SK-N-SH (cell line): ENCODE measurements around the gene PYGM. TPM values are rescaled to one million over a fixed set of nuclear protein-coding genes. Genes with fewer than 3 reads are reported as not detected.

Source experiments
- CTCF ChIA-PET: fragments of 300-600, 350-600 bp; formaldehyde crosslinking; extraction: SDS; loops from one replicate; lab custom pipeline; 2021; lab: Yijun Ruan, JAX
- POLR2A ChIA-PET: fragments of 350-600 bp; sonication (Branson Sonifier 250); formaldehyde crosslinking; extraction: SDS; loops from one replicate; lab custom pipeline; 2020; ENCODE audit warnings: antibody characterized with exemption, inconsistent platforms; lab: Yijun Ruan, JAX
- DNase-seq: peaks from one replicate; pipeline ENCODE4 v3.0.0; 2012
- H2AFZ ChIP-seq: fragments of 200-600 bp; sonication (generic); 2 replicates; pipeline ENCODE4 v1.8.1; 2016; ENCODE audit warnings: antibody characterized with exemption, mild to moderate bottlenecking, low read depth
- H3F3A ChIP-seq: fragments of 200-600 bp; sonication (generic); replicated peaks from 2 replicates; pipeline ENCODE3; 2016; ENCODE audit warnings: antibody characterized with exemption, mild to moderate bottlenecking; ENCODE audit not compliant: insufficient read depth
- H3K27ac ChIP-seq, 2 experiments: fragments of 200-500 bp in 1 of 2; fragments of 200-600 bp in 1 of 2; sonication (Bioruptor generic) in 1 of 2; sonication (generic), shearing (Covaris generic) in 1 of 2; 2 replicates each; pipeline versions ENCODE4 v1.5.1 to v1.6.1; 2014 to 2016; ENCODE audit warnings: low read depth in 2 of 2, inconsistent platforms in 1 of 2, low read length in 1 of 2, mild to moderate bottlenecking in 1 of 2, mixed read lengths in 1 of 2
- H3K27me3 ChIP-seq: fragments of 200-600 bp; sonication (generic), shearing (Covaris generic); 2 replicates; pipeline ENCODE4 v1.6.1; 2016; ENCODE audit warnings: mixed run types; ENCODE audit not compliant: insufficient read depth
- H3K36me3 ChIP-seq, 2 experiments: fragments of 200-500 bp in 1 of 2; fragments of 200-600 bp in 1 of 2; sonication (Bioruptor generic) in 1 of 2; sonication (generic) in 1 of 2; replicated peaks in 1 of 2; 2 replicates each; pipeline versions ENCODE3 to v1.5.1; 2014 to 2016; ENCODE audit warnings: low read length in 1 of 2, mild to moderate bottlenecking in 1 of 2; ENCODE audit not compliant: insufficient read depth in 2 of 2, control insufficient read depth in 1 of 2
- H3K4me1 ChIP-seq, 2 experiments: fragments of 200-500 bp in 1 of 2; fragments of 200-600 bp in 1 of 2; sonication (Bioruptor generic) in 1 of 2; sonication (generic), shearing (Covaris generic) in 1 of 2; 2 replicates each; pipeline versions ENCODE4 v1.5.1 to v1.6.1; 2014 to 2016; ENCODE audit warnings: low read depth in 1 of 2, low read length in 1 of 2, mixed run types in 1 of 2; ENCODE audit not compliant: insufficient read depth in 2 of 2, control insufficient read depth in 1 of 2
- H3K4me2 ChIP-seq: fragments of 200-600 bp; sonication (generic), shearing (Covaris generic); 2 replicates; pipeline ENCODE4 v1.6.1; 2017; ENCODE audit warnings: mixed run types
- H3K4me3 ChIP-seq, 2 experiments: fragments of 200-500 bp in 1 of 2; fragments of 200-600 bp in 1 of 2; sonication (Bioruptor generic) in 1 of 2; sonication (generic), shearing (Covaris generic) in 1 of 2; 2 replicates each; pipeline versions ENCODE4 v1.5.1 to v1.8.1; 2014 to 2016; ENCODE audit warnings: low read depth in 2 of 2, inconsistent platforms in 1 of 2, low read length in 1 of 2, mild to moderate bottlenecking in 1 of 2, mixed read lengths in 1 of 2, moderate library complexity in 1 of 2
- H3K79me2 ChIP-seq: fragments of 200-600 bp; sonication (generic); 2 replicates; pipeline ENCODE4 v1.8.1; 2017; ENCODE audit warnings: mild to moderate bottlenecking; ENCODE audit not compliant: insufficient read depth
- H3K9ac ChIP-seq: fragments of 200-600 bp; sonication (generic); 2 replicates; pipeline ENCODE4 v1.6.1; 2017; ENCODE audit warnings: mixed run types
- H3K9me2 ChIP-seq: fragments of 200-600 bp; sonication (generic); 2 replicates; pipeline ENCODE4 v1.6.1; 2017; ENCODE audit warnings: mixed run types
- H3K9me3 ChIP-seq: fragments of 200-600 bp; sonication (generic); 2 replicates; pipeline ENCODE4 v1.6.1; 2017; ENCODE audit warnings: mixed run types, mild to moderate bottlenecking, moderate library complexity
- H4K20me1 ChIP-seq: fragments of 200-600 bp; sonication (generic); 2 replicates; pipeline ENCODE4 v1.6.1; 2017; ENCODE audit warnings: mild to moderate bottlenecking, mixed run types; ENCODE audit not compliant: insufficient read depth
- CHD2 ChIP-seq: fragments of 150-350 bp; IDR thresholded peaks from 2 replicates; pipeline ENCODE4 v1.6.1; 2018; ENCODE audit warnings: low read length; ENCODE audit not compliant: partially characterized antibody
- ELF1 ChIP-seq: IDR thresholded peaks from 2 replicates; pipeline ENCODE4 v1.4.0; 2012
- EP300 ChIP-seq, 2 experiments: IDR thresholded peaks; 2 replicates each; pipeline versions ENCODE4 v1.4.0 to v1.6.1; 2012; ENCODE audit warnings: borderline replicate concordance in 1 of 2, low read depth in 1 of 2, low read length in 1 of 2
- FOSL2 ChIP-seq: IDR thresholded peaks from 2 replicates; pipeline ENCODE4 v1.4.0; 2012; ENCODE audit warnings: low read depth, mild to moderate bottlenecking, moderate library complexity, borderline replicate concordance
- GATA2 ChIP-seq: sonication (generic); formaldehyde crosslinking; IDR thresholded peaks from 2 replicates; pipeline ENCODE4 v1.5.0; 2020; ENCODE audit warnings: mild to moderate bottlenecking, missing genetic modification reagents
- MAX ChIP-seq: IDR thresholded peaks from 2 replicates; pipeline ENCODE4 v1.4.0; 2012; ENCODE audit warnings: low read depth
- NFIC ChIP-seq: IDR thresholded peaks from 2 replicates; pipeline ENCODE4 v1.4.0; 2012; ENCODE audit warnings: borderline replicate concordance
- NRF1 ChIP-seq: IDR thresholded peaks from 2 replicates; pipeline ENCODE4 v1.6.1; 2012; ENCODE audit warnings: low read depth, mild to moderate bottlenecking, low read length
- RCOR1 ChIP-seq: fragments of 150-350 bp; IDR thresholded peaks from 2 replicates; pipeline ENCODE4 v1.6.1; 2017; ENCODE audit warnings: antibody characterized with exemption, low read length
- REST ChIP-seq: IDR thresholded peaks from 2 replicates; pipeline ENCODE4 v1.6.1; 2012; ENCODE audit warnings: mild to moderate bottlenecking, low read depth, low read length, moderate library complexity
- RXRA ChIP-seq: IDR thresholded peaks from 2 replicates; pipeline ENCODE4 v1.4.0; 2012; ENCODE audit warnings: low read depth, mild to moderate bottlenecking, borderline replicate concordance
- TAF1 ChIP-seq: IDR thresholded peaks from 2 replicates; pipeline ENCODE4 v1.6.1; 2012; ENCODE audit warnings: low read depth, mild to moderate bottlenecking, low read length, moderate library complexity, borderline replicate concordance
- TEAD4 ChIP-seq: IDR thresholded peaks from 2 replicates; pipeline ENCODE4 v1.4.0; 2012; ENCODE audit warnings: mild to moderate bottlenecking, borderline replicate concordance; ENCODE audit not compliant: insufficient read depth
- WGBS: methylation state at CpG from one replicate; pipeline ENCODE4 v1.1.6; 2017; ENCODE audit warnings: low lambda C conversion rate; 5-methylcytosine and 5-hydroxymethylcytosine counted together
- polyA plus RNA-seq, 3 experiments: library from polyadenylated mRNA; depleted of rRNA; stranded (reverse); fragments of >200 nt; gene quantifications; 2 replicates each; pipeline ENCODE4 v1.2.3, GENCODE V29; 2012
- TF ChIP-seq, protein P1 (sequence below): IDR thresholded peaks from 2 replicates; pipeline ENCODE4; 2012

PYGM gene
- polyA plus RNA-seq, 1 of the 3 experiments (the other 2 are of a cell fraction): 0.08 TPM

GRCh38 chr11:64777449-64778222 lies 17.9 kb upstream of the PYGM start:
- Histone ChIP-seq H3K9ac (peak overlapping the region; percentile 95), H3K4me2 (peak overlapping the region; percentile 89), H3K9me3 (no peaks in the 10 kb centered on the region), H3K36me3 (peaks cover 47% of the 10 kb centered on the region in 2 experiments), H3K27ac (peak overlapping the region; percentile 91 to 95), H3K79me2 (peaks cover 49% of the 10 kb centered on the region), H3K4me3 (peak overlapping the region; percentile 77 to 83), H4K20me1 (peaks cover 49% of the 10 kb centered on the region), H3F3A (peaks cover 21% of the 10 kb centered on the region), H3K9me2 (no peaks in the 10 kb centered on the region), H3K4me1 (peaks cover 17 to 19% of the 10 kb centered on the region in 2 experiments), H2AFZ (no peak overlapping the region), H3K27me3 (no peaks in the 10 kb centered on the region)
- 0% methylated on average over 38 of the region's 98 CpGs for WGBS
- ChIA-PET POLR2A (interaction anchor here (1.2 to 1.6 kb wide), 2 partner anchors 18 to 89 kb away, joined by 3 to 5 read pairs; partner anchors contain the start of gene PYGM), CTCF (interaction anchor here (1.4 to 6.1 kb wide), 2 partner anchors 11 to 89 kb away, joined by 6 to 47 read pairs; no protein-coding TSS in a partner anchor)
- DNase-seq: peak; percentile 96
- TF ChIP-seq ELF1 (no peak), EP300 (IDR thresholded peaks at IDR 0.05; ENCODE audit: borderline replicate concordance in 1 of 2, low read depth in 1 of 2, low read length in 1 of 2) (no peak), TAF1 (0 out of 2 replicates have a peak, but pooled peaks have one; percentile 12), RXRA (no peak), TEAD4 (no peak), CHD2 (no peak), RCOR1 (no peak), FOSL2 (no peak), NFIC (no peak), GATA2 (CRISPR knock-in tag) (no peak), MAX (0 out of 2 replicates have a peak, but pooled peaks have one; percentile 18), REST (peak; percentile 90), NRF1 (peak; percentile 75)
- TF ChIP-seq, protein P1, sequence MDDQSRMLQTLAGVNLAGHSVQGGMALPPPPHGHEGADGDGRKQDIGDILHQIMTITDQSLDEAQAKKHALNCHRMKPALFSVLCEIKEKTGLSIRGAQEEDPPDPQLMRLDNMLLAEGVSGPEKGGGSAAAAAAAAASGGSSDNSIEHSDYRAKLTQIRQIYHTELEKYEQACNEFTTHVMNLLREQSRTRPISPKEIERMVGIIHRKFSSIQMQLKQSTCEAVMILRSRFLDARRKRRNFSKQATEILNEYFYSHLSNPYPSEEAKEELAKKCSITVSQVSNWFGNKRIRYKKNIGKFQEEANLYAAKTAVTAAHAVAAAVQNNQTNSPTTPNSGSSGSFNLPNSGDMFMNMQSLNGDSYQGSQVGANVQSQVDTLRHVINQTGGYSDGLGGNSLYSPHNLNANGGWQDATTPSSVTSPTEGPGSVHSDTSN: no peak
